A549 (cell line): ENCODE results near the gene USO1. TPM values are rescaled to one million over a fixed set of nuclear protein-coding genes. Genes with fewer than 3 reads are reported as not detected.
A peak's percentile ranks its signal among the peaks of the same experiment; 100 is the strongest.
"Not testable (repeated sequence)": the region's sequence is repeated elsewhere in the genome, so short reads cannot be mapped to it uniquely, and the experiment has no call there.

ENCODE experiments used
- ATAC-seq, 2 experiments: fragments of 200-7000 bp in 1 of 2; fragments of >200 bp in 1 of 2; cut with Nextera tagmentation in 1 of 2; cut with Tn5 transposase in 1 of 2; 3 replicates each; pipeline versions ENCODE4 v1.8.0 to v1.9.1; 2018 to 2020; ENCODE audit warnings: mild to moderate bottlenecking in 1 of 2, moderate library complexity in 1 of 2
- CTCF ChIA-PET: fragments of 300-600 bp; sonication (Branson Sonifier 250); formaldehyde crosslinking; extraction: SDS; loops from one replicate; lab custom pipeline; 2021; ENCODE audit warnings: antibody characterized with exemption, inconsistent platforms; lab: Yijun Ruan, JAX
- POLR2A ChIA-PET: fragments of 350-600 bp; formaldehyde crosslinking; extraction: SDS; loops from one replicate; lab custom pipeline; 2021; ENCODE audit warnings: antibody characterized with exemption, inconsistent platforms; lab: Yijun Ruan, JAX
- DNase-seq, 2 experiments: peaks; one replicate each; pipeline versions ENCODE4 v3.0.0 to v3.0.0-alpha.2; 2011 to 2016; ENCODE audit warnings: low read depth in 1 of 2, low spot score in 1 of 2
- FAIRE-seq: peaks from 2 replicates; lab custom pipeline; 2011; peaks lifted over from hg19 to GRCh38; lab: Jason Lieb, UNC
- H3K27ac ChIP-seq, 2 experiments: fragments of >200 bp; sonication (Bioruptor Twin); formaldehyde crosslinking; 3 replicates each; pipeline ENCODE4 v1.5.1; 2016 to 2017
- H3K4me1 ChIP-seq: fragments of >200 bp; sonication (Bioruptor Twin); formaldehyde crosslinking; 3 replicates; pipeline ENCODE4 v1.6.1; 2016
- H3K4me2 ChIP-seq: fragments of >200 bp; sonication (Bioruptor Twin); formaldehyde crosslinking; 3 replicates; pipeline ENCODE4 v1.6.1; 2016
- H3K4me3 ChIP-seq: fragments of >200 bp; sonication (Bioruptor Twin); formaldehyde crosslinking; 3 replicates; pipeline ENCODE4 v1.5.1; 2016
- H3K9me3 ChIP-seq: fragments of >200 bp; sonication (Bioruptor Twin); formaldehyde crosslinking; 3 replicates; pipeline ENCODE4 v1.6.1; 2016
- BHLHE40 ChIP-seq: IDR thresholded peaks from 2 replicates; pipeline ENCODE4 v1.6.1; 2012; ENCODE audit warnings: low read depth, low read length, inconsistent platforms
- CHD2 ChIP-seq: fragments of 150-350 bp; IDR thresholded peaks from 2 replicates; pipeline ENCODE4 v1.6.1; 2014; ENCODE audit warnings: low read length; ENCODE audit not compliant: partially characterized antibody
- CHD4 ChIP-seq: fragments of 200-600 bp; sonication (generic); IDR thresholded peaks from 2 replicates; pipeline ENCODE4 v1.6.1; 2016; ENCODE audit warnings: antibody characterized with exemption, mild to moderate bottlenecking, borderline replicate concordance
- EHMT2 ChIP-seq: fragments of 200-600 bp; sonication (generic); IDR thresholded peaks from 2 replicates; pipeline ENCODE4 v1.6.1; 2016; ENCODE audit warnings: antibody characterized with exemption, low read depth, mild to moderate bottlenecking, moderate library complexity
- FOSB ChIP-seq: fragments of 250-450 bp; sonication (Bioruptor Pico); IDR thresholded peaks from 2 replicates; pipeline ENCODE4 v1.5.0; 2020; ENCODE audit warnings: mild to moderate bottlenecking, moderate library complexity
- FOSL2 ChIP-seq, 2 experiments: fragments of 450-650 bp in 1 of 2; fragments of >200 bp in 1 of 2; sonication (Bioruptor Twin) in 1 of 2; formaldehyde crosslinking; IDR thresholded peaks; 2 replicates each; pipeline versions ENCODE4 v1.5.0 to v1.6.1; 2016 to 2020; ENCODE audit warnings: mild to moderate bottlenecking in 1 of 2, moderate library complexity in 1 of 2
- GATA3 ChIP-seq: IDR thresholded peaks from 2 replicates; pipeline ENCODE4 v1.6.1; 2012; ENCODE audit warnings: borderline replicate concordance
- HOXB5 ChIP-seq: fragments of 250-450 bp; sonication (Bioruptor Pico); IDR thresholded peaks from 2 replicates; pipeline ENCODE4 v1.5.0; 2020; ENCODE audit warnings: mild to moderate bottlenecking, moderate library complexity
- JUNB ChIP-seq: fragments of >200 bp; sonication (Bioruptor Twin); formaldehyde crosslinking; IDR thresholded peaks from 2 replicates; pipeline ENCODE4 v1.6.1; 2016
- KDM1A ChIP-seq: fragments of 200-600 bp; sonication (generic); IDR thresholded peaks from 2 replicates; pipeline ENCODE4 v1.6.1; 2016; ENCODE audit warnings: low read depth, mild to moderate bottlenecking
- NFE2L2 ChIP-seq: fragments of 150-350 bp; conservative IDR thresholded peaks from 2 replicates; pipeline ENCODE4 v1.6.1; 2014; ENCODE audit warnings: low read length
- NR3C1 ChIP-seq: fragments of >200 bp; sonication (Bioruptor Twin); formaldehyde crosslinking; IDR thresholded peaks from 3 replicates; pipeline ENCODE4 v1.6.1; 2017
- PHF8 ChIP-seq: fragments of 200-600 bp; sonication (generic); IDR thresholded peaks from 2 replicates; pipeline ENCODE4 v1.6.1; 2016; ENCODE audit warnings: low read depth, mild to moderate bottlenecking, antibody characterized with exemption, moderate library complexity, borderline replicate concordance
- POLR2A ChIP-seq: IDR thresholded peaks from 2 replicates; pipeline ENCODE4 v1.6.1; 2012; ENCODE audit warnings: mild to moderate bottlenecking, low read length
- RAD21 ChIP-seq, 2 experiments: fragments of >200 bp in 1 of 2; sonication (Bioruptor Twin) in 1 of 2; formaldehyde crosslinking in 1 of 2; IDR thresholded peaks in 1 of 2; conservative IDR thresholded peaks in 1 of 2; 2 replicates in 1 of 2; 3 replicates in 1 of 2; pipeline ENCODE4 v1.6.1; 2012 to 2018; ENCODE audit warnings: inconsistent platforms in 1 of 2
- RCOR1 ChIP-seq: fragments of 150-350 bp; IDR thresholded peaks from 2 replicates; pipeline ENCODE4 v1.6.1; 2014; ENCODE audit warnings: antibody characterized with exemption, low read length, low read depth
- SREBF2 ChIP-seq: fragments of 450-650 bp; IDR thresholded peaks from 2 replicates; pipeline ENCODE4 v1.6.1; 2014; ENCODE audit warnings: mild to moderate bottlenecking, moderate library complexity
- TFCP2L1 ChIP-seq: fragments of 250-450 bp; sonication (Bioruptor Pico); IDR thresholded peaks from 2 replicates; pipeline ENCODE4 v1.5.0; 2021; ENCODE audit warnings: mild to moderate bottlenecking
- TP53 ChIP-seq: fragments of 250-450 bp; sonication (Bioruptor Pico); IDR thresholded peaks from 2 replicates; pipeline ENCODE4 v1.5.0; 2021; ENCODE audit warnings: mild to moderate bottlenecking, moderate library complexity
- ZFP36 ChIP-seq: fragments of 450-650 bp; IDR thresholded peaks from 2 replicates; pipeline ENCODE4 v1.6.1; 2014; ENCODE audit warnings: borderline replicate concordance; ENCODE audit not compliant: partially characterized antibody
- WGBS: methylation state at CpG from one replicate; pipeline ENCODE4 v1.1.6; 2017; ENCODE audit errors: missing lambda C conversion rate; 5-methylcytosine and 5-hydroxymethylcytosine counted together
- polyA plus RNA-seq, 4 experiments: library from polyadenylated mRNA; depleted of rRNA in 3 of 4; stranded (reverse); fragments of >200 nt; fragmentation: RNase III in 1 of 4; extraction: RNeasy Plus Mini Kit Qiagen cat#74134 plus additional on column Dnase treatment in 1 of 4; gene quantifications; 2 replicates in 3 of 4; 3 replicates in 1 of 4; pipeline ENCODE4 v1.2.3, GENCODE V29; 2011 to 2017
- TF ChIP-seq, protein P1 (sequence below): fragments of 450-650 bp; IDR thresholded peaks from 2 replicates; pipeline ENCODE4 v1.6.1; 2014; ENCODE audit warnings: antibody characterized with exemption
- TF ChIP-seq, protein P2 (sequence below): fragments of 250-450 bp; sonication (Bioruptor Pico); IDR thresholded peaks from 2 replicates; pipeline ENCODE4 v1.5.0; 2020; ENCODE audit warnings: low read depth, mild to moderate bottlenecking, moderate library complexity
- TF ChIP-seq, protein P3 (sequence below): IDR thresholded peaks from 2 replicates; pipeline ENCODE4 v1.6.1; 2012

The USO1 gene
- polyA plus RNA-seq, 2 of the 4 experiments (the other 2 are of a cell fraction), result 54.7 to 97.6 TPM

DNA sequence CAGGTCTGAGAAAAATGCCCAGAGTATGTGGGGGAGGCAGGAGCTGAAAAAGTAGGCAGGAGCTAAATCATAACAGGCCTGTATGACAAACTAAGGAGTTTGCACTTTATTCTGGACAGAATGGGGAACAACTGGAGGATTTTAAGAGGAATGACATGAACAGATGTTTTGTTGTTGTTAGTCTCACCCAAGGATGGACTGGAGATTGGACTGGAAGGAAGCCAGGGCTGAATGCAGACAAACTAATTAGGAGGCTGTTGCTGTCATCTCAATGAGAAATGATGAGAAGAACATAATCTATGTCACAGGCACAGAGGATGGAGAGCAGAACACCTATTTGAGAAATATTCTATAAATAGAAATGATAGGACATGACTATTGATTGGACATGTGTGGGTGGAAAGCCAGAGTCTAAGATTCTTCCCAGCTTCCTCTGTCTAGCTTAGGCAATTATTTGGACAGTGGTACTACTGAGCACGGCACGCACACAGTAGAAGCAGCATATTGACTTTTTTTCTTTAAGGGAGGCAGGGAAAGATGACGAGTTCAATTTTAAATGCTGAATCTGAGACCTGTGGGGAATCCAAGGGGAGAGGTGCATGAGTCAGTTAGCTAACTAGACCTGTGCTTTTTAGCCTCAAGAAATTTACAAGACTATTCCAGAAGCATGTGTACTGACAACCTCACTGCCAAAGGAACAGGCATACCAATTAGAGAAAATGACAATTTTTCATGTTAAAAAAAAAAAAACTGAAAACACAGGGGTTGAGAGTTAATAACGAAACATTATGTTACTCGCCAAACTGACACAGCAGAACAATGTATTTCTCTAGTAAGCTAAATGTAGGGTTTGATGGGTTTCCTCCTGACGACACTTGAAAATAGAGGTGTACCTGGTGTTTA lies 963 bp upstream of the USO1 start:
- peak overlapping the region; percentile 97 for H3K4me2 ChIP-seq
- CTCF ChIA-PET, result interaction anchor here (0.6 to 2.6 kb wide), 27 partner anchors 8 to 187 kb away, joined by 3 to 16 read pairs (median 4); partner anchors contain the start of genes G3BP2 and ODAPH
- H3K4me1 ChIP-seq, result peaks cover 34% of the 10 kb centered on the region

DNA sequence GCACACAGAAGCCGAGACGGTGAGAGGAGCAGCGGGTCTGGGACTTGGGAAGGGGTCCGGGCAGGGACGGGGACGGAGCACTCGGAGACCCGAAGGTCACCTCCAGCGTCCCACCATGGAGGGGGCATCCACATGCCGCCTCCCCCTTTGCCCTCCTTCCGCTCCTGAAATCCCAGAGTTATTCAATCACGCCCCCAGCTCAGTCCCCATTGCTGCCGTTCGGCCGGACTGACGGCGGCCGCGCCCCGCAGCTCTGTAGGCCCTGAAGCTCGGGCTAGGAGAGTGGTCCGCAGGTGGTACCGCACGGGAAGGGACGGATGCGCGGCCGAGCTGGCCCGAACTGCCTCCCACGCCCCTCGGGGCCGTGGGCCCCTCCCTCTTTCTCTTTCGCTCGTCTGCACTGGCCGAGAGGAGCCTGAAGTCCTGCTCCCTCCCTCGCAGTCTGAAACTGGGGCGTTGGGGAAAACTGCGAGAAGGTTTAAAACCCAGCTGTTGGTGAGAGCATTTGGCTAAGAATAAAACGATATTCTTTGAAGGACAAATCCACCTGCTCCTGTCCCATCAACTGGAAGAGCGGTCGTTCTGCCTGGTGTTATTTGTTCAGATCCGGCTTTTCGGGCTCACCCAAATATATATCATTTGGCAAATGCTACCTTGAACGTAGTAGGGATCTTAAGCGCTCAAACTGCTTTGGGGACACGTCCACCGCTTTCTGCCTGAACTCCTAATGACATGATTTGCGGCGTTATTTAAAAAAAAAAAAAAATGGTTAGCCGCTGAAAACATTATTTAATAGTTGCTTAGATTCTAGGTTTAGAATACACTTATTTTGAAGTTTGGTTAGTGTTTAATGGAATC lies 719 bp downstream of the USO1 start:
- FAIRE-seq (no peak), DNase-seq (peak; percentile 45 to 63), ATAC-seq (peak; percentile 74 to 85)
- TF ChIP-seq SREBF2 (no peak), POLR2A (peak; percentile 39), PHF8 (peak; percentile 67)
- peak overlapping the region; percentile 74 to 99 for H3K27ac ChIP-seq
- peak overlapping the region; percentile 68 for H3K4me3 ChIP-seq
- H3K4me2 ChIP-seq, result peak overlapping the region; percentile 81
- ChIA-PET POLR2A (interaction anchor here (0.5 to 2.5 kb wide), 11 partner anchors 10 to 171 kb away, joined by 3 to 31 read pairs (median 5); partner anchors contain the start of genes CDKL2 and G3BP2), CTCF (interaction anchor here (0.6 to 2.4 kb wide), 16 partner anchors 10 to 1248 kb away, joined by 3 to 15 read pairs (median 4); partner anchors contain the start of gene G3BP2)
- 3% methylated on average over 23 of the region's 50 CpGs for WGBS
- peaks cover 45% of the 10 kb centered on the region for H3K4me1 ChIP-seq
- H3K9me3 ChIP-seq, result no peaks in the 10 kb centered on the region

More for the DNA sequence above, 963 bp upstream of the USO1 start:
- DNase-seq, result no peak
- FAIRE-seq, result no peak
- Histone ChIP-seq H3K4me3 (peak overlapping the region; percentile 53), H3K27ac (peak overlapping the region; percentile 84 to 91), H3K9me3 (no peaks in the 10 kb centered on the region)
- POLR2A ChIA-PET, result interaction anchor here (0.6 to 2.5 kb wide), 19 partner anchors 9 to 789 kb away, joined by 3 to 31 read pairs (median 4); partner anchors contain the start of genes CDKL2 and G3BP2
- WGBS, result under 1% methylated on average over 6 of the region's 6 CpGs
- TF ChIP-seq RCOR1, result no peak
- no peak for TF ChIP-seq FOSL2 (IDR thresholded peaks at IDR 0.05)
- TF ChIP-seq FOSL2 (CRISPR knock-in tag; IDR thresholded peaks at IDR 0.05), result no peak
- no peak for TF ChIP-seq HOXB5 (CRISPR knock-in tag)
- no peak for TF ChIP-seq NFE2L2
- no peak for TF ChIP-seq RAD21 (conservative IDR thresholded peaks at IDR 0.05 in 1 of 2, IDR thresholded peaks at IDR 0.05 in 1 of 2)
- no peak for TF ChIP-seq GATA3
- no peak for TF ChIP-seq ZFP36
- no peak for TF ChIP-seq NR3C1
- TF ChIP-seq, protein P1, sequence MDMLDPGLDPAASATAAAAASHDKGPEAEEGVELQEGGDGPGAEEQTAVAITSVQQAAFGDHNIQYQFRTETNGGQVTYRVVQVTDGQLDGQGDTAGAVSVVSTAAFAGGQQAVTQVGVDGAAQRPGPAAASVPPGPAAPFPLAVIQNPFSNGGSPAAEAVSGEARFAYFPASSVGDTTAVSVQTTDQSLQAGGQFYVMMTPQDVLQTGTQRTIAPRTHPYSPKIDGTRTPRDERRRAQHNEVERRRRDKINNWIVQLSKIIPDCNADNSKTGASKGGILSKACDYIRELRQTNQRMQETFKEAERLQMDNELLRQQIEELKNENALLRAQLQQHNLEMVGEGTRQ, result no peak
- no peak for ATAC-seq

DNA sequence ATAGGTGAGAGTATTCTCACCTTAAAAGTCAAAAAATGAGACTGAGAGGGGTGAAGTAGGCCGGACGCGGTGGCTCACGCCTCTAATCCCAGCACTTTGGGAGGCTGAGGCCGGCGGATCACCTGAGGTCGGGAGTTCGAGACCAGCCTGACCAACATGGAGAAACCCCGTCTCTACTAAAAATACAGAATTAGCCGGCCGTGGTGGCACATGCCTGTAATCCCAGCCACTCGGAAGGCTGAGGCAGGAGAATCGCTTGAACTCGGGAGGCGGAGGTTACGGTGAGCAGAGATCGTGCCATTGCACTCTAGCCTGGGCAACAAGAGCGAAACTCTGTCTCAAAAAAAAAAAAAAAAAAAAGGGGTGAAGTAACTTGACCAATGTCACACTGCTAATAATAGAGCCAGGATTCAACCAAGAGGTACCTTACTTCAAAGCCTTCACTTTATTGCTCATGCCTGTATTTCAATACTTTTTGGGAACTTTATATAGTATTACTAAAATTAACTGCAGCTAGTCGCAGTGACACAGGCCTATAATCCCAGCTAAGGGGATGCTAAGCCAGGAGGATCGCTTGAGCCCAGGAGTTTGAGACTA lies 1.7 kb downstream of the USO1 start:
- peak overlapping the region; percentile 81 for H3K4me2 ChIP-seq
- not testable (repeated sequence) for DNase-seq, H3K9me3 ChIP-seq, ATAC-seq, FAIRE-seq
- ChIA-PET POLR2A (interaction anchor here (0.7 kb wide), 1 partner anchor 1418 kb away, joined by 4 read pairs; the partner anchor contains the start of gene EPGN), CTCF (interaction anchor here (2.1 kb wide), 1 partner anchor 122 kb away, joined by 12 read pairs; no protein-coding TSS in a partner anchor)
- H3K27ac ChIP-seq, result peak overlapping the region; percentile 74 to 99; a peak in 5 of 6 replicates
- peaks cover 50% of the 10 kb centered on the region for H3K4me1 ChIP-seq
- H3K4me3 ChIP-seq, result peak overlapping the region; percentile 68
- WGBS, result 37% methylated on average over 12 of the region's 20 CpGs

DNA sequence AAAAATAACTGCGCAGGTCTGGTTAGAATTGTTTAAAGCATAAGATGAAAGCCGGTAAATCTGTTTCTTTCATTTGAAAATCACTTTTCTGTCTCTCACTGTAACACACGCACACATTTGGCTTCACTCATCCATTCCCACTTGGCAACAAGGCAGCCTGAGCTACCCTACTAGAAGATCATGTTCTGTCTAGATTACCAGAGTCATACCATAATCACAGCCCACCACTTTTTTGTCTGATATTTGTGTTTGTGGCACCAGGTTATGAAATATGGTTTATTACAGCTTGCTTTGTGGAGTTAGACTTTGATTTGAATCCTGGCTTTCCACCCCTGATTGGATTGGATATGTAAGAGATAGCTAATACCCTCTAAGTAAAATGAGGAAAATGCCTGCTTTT lies 2.2 kb downstream of the USO1 start:
- no peak for DNase-seq
- Histone ChIP-seq H3K9me3 (no peaks in the 10 kb centered on the region), H3K4me2 (peak overlapping the region; percentile 81), H3K4me1 (peaks cover 50% of the 10 kb centered on the region), H3K27ac (peak overlapping the region; percentile 1 to 99; a peak in 4 of 6 replicates), H3K4me3 (peak overlapping the region; percentile 68)
- no peak for ATAC-seq
- WGBS, result 83% methylated on average over 3 of the region's 3 CpGs
- ChIA-PET CTCF (interaction anchor here (2.1 kb wide), 1 partner anchor 122 kb away, joined by 12 read pairs; no protein-coding TSS in a partner anchor), POLR2A (interaction anchor here (0.7 kb wide), 1 partner anchor 1418 kb away, joined by 4 read pairs; the partner anchor contains the start of gene EPGN)
- FAIRE-seq, result no peak
- TF ChIP-seq ZFP36 (no peak), BHLHE40 (no peak), TP53 (CRISPR knock-in tag) (no peak), CHD4 (no peak), KDM1A (no peak), FOSB (CRISPR knock-in tag) (no peak), EHMT2 (no peak), TFCP2L1 (CRISPR knock-in tag) (no peak), POLR2A (no peak), JUNB (no peak), SREBF2 (no peak), CHD2 (no peak)
- TF ChIP-seq, protein P2, sequence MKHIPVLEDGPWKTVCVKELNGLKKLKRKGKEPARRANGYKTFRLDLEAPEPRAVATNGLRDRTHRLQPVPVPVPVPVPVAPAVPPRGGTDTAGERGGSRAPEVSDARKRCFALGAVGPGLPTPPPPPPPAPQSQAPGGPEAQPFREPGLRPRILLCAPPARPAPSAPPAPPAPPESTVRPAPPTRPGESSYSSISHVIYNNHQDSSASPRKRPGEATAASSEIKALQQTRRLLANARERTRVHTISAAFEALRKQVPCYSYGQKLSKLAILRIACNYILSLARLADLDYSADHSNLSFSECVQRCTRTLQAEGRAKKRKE (CRISPR knock-in tag), result no peak
- TF ChIP-seq, protein P3, sequence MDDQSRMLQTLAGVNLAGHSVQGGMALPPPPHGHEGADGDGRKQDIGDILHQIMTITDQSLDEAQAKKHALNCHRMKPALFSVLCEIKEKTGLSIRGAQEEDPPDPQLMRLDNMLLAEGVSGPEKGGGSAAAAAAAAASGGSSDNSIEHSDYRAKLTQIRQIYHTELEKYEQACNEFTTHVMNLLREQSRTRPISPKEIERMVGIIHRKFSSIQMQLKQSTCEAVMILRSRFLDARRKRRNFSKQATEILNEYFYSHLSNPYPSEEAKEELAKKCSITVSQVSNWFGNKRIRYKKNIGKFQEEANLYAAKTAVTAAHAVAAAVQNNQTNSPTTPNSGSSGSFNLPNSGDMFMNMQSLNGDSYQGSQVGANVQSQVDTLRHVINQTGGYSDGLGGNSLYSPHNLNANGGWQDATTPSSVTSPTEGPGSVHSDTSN, result no peak
